ENCODE data around the gene RAD51B. TPM values are rescaled to one million over a fixed set of nuclear protein-coding genes. Genes with fewer than 3 reads are reported as not detected.
A peak's percentile ranks its signal among the peaks of the same experiment; 100 is the strongest.

RAD51B gene
- total and polyA plus RNA-seq, 2 of the 13 experiments (the other 11 are each of a cell fraction or from before 2014, with no cell fraction given), result 7.0 to 9.5 TPM

DNA sequence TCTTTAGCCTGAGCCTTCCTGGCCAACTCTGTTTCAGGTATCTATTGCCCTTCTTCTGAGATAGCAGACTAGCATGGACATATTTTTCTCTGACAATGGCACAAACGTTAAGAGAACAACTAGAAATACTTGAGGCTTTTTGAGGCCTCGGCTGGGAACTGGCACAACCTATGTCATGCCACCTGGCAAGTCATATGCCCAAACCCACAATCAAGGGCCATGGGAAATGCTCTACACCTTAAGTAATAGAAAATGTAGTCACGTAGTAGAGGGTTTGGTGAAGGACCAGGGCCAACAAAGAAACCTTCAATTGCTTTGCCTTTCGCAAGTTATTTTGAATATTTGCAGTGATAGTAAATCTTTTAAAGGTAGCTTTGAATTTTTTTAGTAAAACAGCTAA, 647.8 kb downstream of the RAD51B start (continued):
- TF ChIP-seq ERF (CRISPR knock-in tag; IDR thresholded peaks at IDR 0.05), result no peak

DNA sequence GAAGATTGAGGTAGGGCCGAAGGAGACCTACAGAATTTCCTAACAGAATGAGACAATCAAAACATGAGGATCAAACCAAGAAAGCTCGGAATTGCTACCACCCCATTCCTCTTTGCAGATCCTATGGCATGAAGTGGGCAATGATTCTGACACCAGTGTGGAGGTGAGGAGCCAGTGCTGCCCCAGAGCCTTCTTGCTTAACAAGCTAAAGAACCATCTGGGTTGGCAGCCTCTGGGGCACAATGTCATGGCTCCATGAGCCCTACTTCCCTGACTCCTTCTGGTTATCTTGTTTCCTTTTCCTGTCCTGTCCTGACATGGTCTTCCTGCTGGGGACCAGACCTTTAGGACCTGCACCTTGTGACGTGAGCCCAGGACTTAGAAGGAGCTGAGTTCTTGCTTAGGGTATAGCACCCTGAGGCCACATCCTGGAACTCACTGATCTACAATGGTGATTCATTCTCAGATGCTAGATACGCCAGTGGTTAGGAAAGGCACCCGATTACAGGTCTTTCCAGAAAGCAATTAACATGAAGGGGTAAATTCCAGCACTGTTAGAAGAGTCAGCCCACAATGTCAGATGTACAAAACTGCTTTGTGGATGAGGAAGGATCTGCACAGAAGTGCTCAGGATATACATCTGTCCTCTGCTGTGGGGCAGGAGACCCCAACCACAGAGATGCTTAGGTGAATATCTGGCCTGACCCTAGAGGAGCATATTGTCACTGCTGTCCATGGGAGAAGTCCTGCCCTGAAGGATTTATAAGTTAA, 649.0 kb downstream of the RAD51B start:
- DNase-seq (ENCODE audit: low spot score) (no peak), FAIRE-seq (no peak), ATAC-seq (no peak; the same call in 1 of the 3 replicates)
- H3K27me3 ChIP-seq (ENCODE audit: control insufficient read depth in 1 of 2, insufficient read depth in 2 of 2, low read length in 2 of 2), result no peaks in the 10 kb centered on the region
- H3K4me2 ChIP-seq (ENCODE audit: low read depth, low read length), result peak overlapping the region; percentile 16; the same call in 1 of the 2 replicates
- no TSS peak for BruUV-seq (replicated peaks)
- no peaks in the 10 kb centered on the region for H3K36me3 ChIP-seq (replicated peaks in 1 of 2; ENCODE audit: control insufficient read depth in 1 of 2, insufficient read depth in 2 of 2, low read length in 2 of 2)
- no peaks in the 10 kb centered on the region for H3K79me2 ChIP-seq (ENCODE audit: insufficient read depth, low read length)
- no peak overlapping the region for H2AFZ ChIP-seq (ENCODE audit: low read length)
- no peaks in the 10 kb centered on the region for H4K20me1 ChIP-seq (ENCODE audit: insufficient read depth, low read length)
- H3K4me3 ChIP-seq (replicated peaks in 1 of 3; ENCODE audit: insufficient read depth in 1 of 3, low read depth in 2 of 3, low read length in 3 of 3), result no peak overlapping the region
- no peak overlapping the region for H3K27ac ChIP-seq (ENCODE audit: extremely low read length, insufficient read depth, low read length)
- in situ Hi-C loops (cut with HindIII; ENCODE audit: extremely low pct_ligation_motif_present, low pct_unique_long_range_greater_than_20kb), result no loop called here
- H3K4me1 ChIP-seq (ENCODE audit: insufficient read depth, low read length), result peaks cover 46% of the 10 kb centered on the region
- POLR2A ChIA-PET, result interaction anchor here (0.7 to 1.9 kb wide), 7 partner anchors 10 to 347 kb away, joined by 3 to 11 read pairs (median 4); partner anchors contain the start of gene ZFP36L1
- intact Hi-C loops (cut with micrococcal nuclease; ENCODE audit: unreplicated experiment), result loop anchor here (10.0 kb wide), 4 partner anchors 96 to 346 kb away; no protein-coding TSS in a partner anchor
- WGBS (ENCODE audit: low lambda C conversion rate), result 63% methylated on average over 5 of the region's 5 CpGs
- CTCF ChIA-PET (ENCODE audit: low intra/inter-chr PET ratio, low total read pairs), result no interaction called here
- TF ChIP-seq ZSCAN29 (CRISPR knock-in tag; conservative IDR thresholded peaks at IDR 0.05), result no peak
- 0 out of 2 replicates have a peak, but pooled peaks have one; percentile 39 for TF ChIP-seq ZNF782 (CRISPR knock-in tag; IDR thresholded peaks at IDR 0.05; ENCODE audit: borderline replicate concordance)
- TF ChIP-seq NONO (IDR thresholded peaks at IDR 0.05), result no peak
- 0 out of 2 replicates have a peak, but pooled peaks have one; percentile 7 for TF ChIP-seq NONO (CRISPR knock-in tag; conservative IDR thresholded peaks at IDR 0.05)
- TF ChIP-seq KLF11 (CRISPR knock-in tag; IDR thresholded peaks at IDR 0.05), result 0 out of 2 replicates have a peak, but pooled peaks have one; percentile 8
- no peaks in the 10 kb centered on the region for H3K9me3 ChIP-seq (ENCODE audit: low read length)
- no peak overlapping the region for H3K9ac ChIP-seq (ENCODE audit: insufficient read depth, low read depth, low read length)

Measured in HepG2 (cell line).